HepG2 (cell line): ENCODE results near the gene TENT4B. TPM values are rescaled to one million over a fixed set of nuclear protein-coding genes. Genes with fewer than 3 reads are reported as not detected.

ENCODE experiments used
- ATAC-seq: fragments of 200-7000 bp; cut with Tn5 transposase; 3 replicates; pipeline ENCODE4 v1.9.1; 2020; ENCODE audit warnings: mild to moderate bottlenecking, moderate library complexity
- BruUV-seq: library from RNA; stranded (reverse); fragments of 400-500 nt; replicated peaks from 2 replicates; lab custom pipeline; 2021; lab: Mats Ljungman, UMichigan
- CTCF ChIA-PET: fragments of 300-600 bp; formaldehyde crosslinking; extraction: SDS; loops from one replicate; lab custom pipeline; 2021; ENCODE audit warnings: low total read pairs, inconsistent platforms, low intra/inter-chr PET ratio; lab: Yijun Ruan, JAX
- POLR2A ChIA-PET: fragments of 350-600 bp; sonication (Branson Sonifier 250); formaldehyde crosslinking; loops from one replicate; lab custom pipeline; 2020; ENCODE audit warnings: antibody characterized with exemption, inconsistent platforms; lab: Yijun Ruan, JAX
- DNase-seq: peaks from one replicate; pipeline ENCODE4 v3.0.0-alpha.2; 2015; ENCODE audit warnings: low spot score
- FAIRE-seq: peaks from 3 replicates; lab custom pipeline; 2011; peaks lifted over from hg19 to GRCh38; lab: Jason Lieb, UNC
- H2AFZ ChIP-seq: one replicate; pipeline ENCODE4 v1.6.1; 2011; ENCODE audit warnings: low read length, inconsistent platforms
- H3K27ac ChIP-seq: fragments of 300-600 bp; 3 replicates; pipeline ENCODE4 v1.8.0; 2011; ENCODE audit warnings: mixed run types, mild to moderate bottlenecking, mixed read lengths, low read length, inconsistent platforms; ENCODE audit not compliant: insufficient read depth; ENCODE audit errors: extremely low read length
- H3K27me3 ChIP-seq, 2 experiments: fragments of 200-600 bp in 1 of 2; 2 replicates in 1 of 2; 3 replicates in 1 of 2; pipeline versions ENCODE4 v1.6.0 to v1.8.0; 2011; ENCODE audit warnings: low read length in 2 of 2, mild to moderate bottlenecking in 2 of 2, moderate library complexity in 2 of 2, inconsistent platforms in 1 of 2; ENCODE audit not compliant: insufficient read depth in 2 of 2, control insufficient read depth in 1 of 2
- H3K36me3 ChIP-seq, 2 experiments: fragments of 200-600 bp in 1 of 2; replicated peaks in 1 of 2; 2 replicates in 1 of 2; 3 replicates in 1 of 2; pipeline versions ENCODE4 v1.5.1 to v1.8.0; 2011; ENCODE audit warnings: low read length in 2 of 2, inconsistent platforms in 1 of 2; ENCODE audit not compliant: insufficient read depth in 2 of 2, control insufficient read depth in 1 of 2
- H3K4me1 ChIP-seq: 2 replicates; pipeline ENCODE4 v1.5.1; 2012; ENCODE audit warnings: low read length, inconsistent platforms; ENCODE audit not compliant: insufficient read depth
- H3K4me2 ChIP-seq: 2 replicates; pipeline ENCODE4 v1.6.0; 2011; ENCODE audit warnings: low read depth, low read length, inconsistent platforms
- H3K4me3 ChIP-seq, 3 experiments: fragments of 200-600 bp in 1 of 3; sonication (generic), shearing (Covaris generic) in 1 of 3; replicated peaks in 1 of 3; 2 replicates each; pipeline ENCODE4 v1.5.1; 2011 to 2016; ENCODE audit warnings: low read length in 3 of 3, inconsistent platforms in 2 of 3, low read depth in 2 of 3, mild to moderate bottlenecking in 2 of 3, control low read depth in 1 of 3, mixed read lengths in 1 of 3; ENCODE audit not compliant: insufficient read depth in 1 of 3
- H3K79me2 ChIP-seq: one replicate; pipeline ENCODE4 v1.6.1; 2011; ENCODE audit warnings: low read length, inconsistent platforms; ENCODE audit not compliant: insufficient read depth
- H3K9ac ChIP-seq: 2 replicates; pipeline ENCODE4 v1.6.0; 2011; ENCODE audit warnings: mild to moderate bottlenecking, low read depth, low read length, inconsistent platforms; ENCODE audit not compliant: insufficient read depth
- H3K9me3 ChIP-seq: 2 replicates; pipeline ENCODE4 v1.5.1; 2012; ENCODE audit warnings: mild to moderate bottlenecking, low read length
- H4K20me1 ChIP-seq: 2 replicates; pipeline ENCODE4 v1.6.0; 2011; ENCODE audit warnings: inconsistent platforms, mild to moderate bottlenecking, low read length, moderate library complexity; ENCODE audit not compliant: insufficient read depth
- ATRX ChIP-seq: sonication (generic); formaldehyde crosslinking; IDR thresholded peaks from 2 replicates; pipeline ENCODE4 v1.4.0; 2020; ENCODE audit warnings: missing genetic modification reagents, borderline replicate concordance
- CEBPG ChIP-seq: IDR thresholded peaks from 2 replicates; pipeline ENCODE4 v1.6.1; 2016
- KDM4B ChIP-seq: sonication (generic); formaldehyde crosslinking; IDR thresholded peaks from 2 replicates; pipeline ENCODE4 v1.4.0; 2020; ENCODE audit warnings: missing genetic modification reagents
- MAFK ChIP-seq, 2 experiments: IDR thresholded peaks in 1 of 2; conservative IDR thresholded peaks in 1 of 2; 2 replicates each; pipeline ENCODE4 v1.6.1; 2011; ENCODE audit warnings: improper control_type of control experiment in 2 of 2, low read length in 2 of 2
- ZBTB26 ChIP-seq: IDR thresholded peaks from 2 replicates; pipeline ENCODE4 v1.6.1; 2016; ENCODE audit warnings: missing compliant biosample characterization, missing genetic modification reagents, borderline replicate concordance
- ZNF143 ChIP-seq: sonication (generic); formaldehyde crosslinking; IDR thresholded peaks from 2 replicates; pipeline ENCODE4 v1.4.0; 2020; ENCODE audit warnings: missing genetic modification reagents
- ZNF331 ChIP-seq: sonication (generic); formaldehyde crosslinking; IDR thresholded peaks from 2 replicates; pipeline ENCODE4 v1.4.0; 2020; ENCODE audit warnings: missing genetic modification reagents
- ZNF780A ChIP-seq: sonication (generic); formaldehyde crosslinking; IDR thresholded peaks from 2 replicates; pipeline ENCODE4 v1.8.0; 2022; ENCODE audit warnings: mild to moderate bottlenecking, missing genetic modification reagents, moderate library complexity
- WGBS: methylation state at CpG from one replicate; pipeline ENCODE4 v1.1.6; 2017; ENCODE audit warnings: low lambda C conversion rate; 5-methylcytosine and 5-hydroxymethylcytosine counted together
- in situ Hi-C: cut with HindIII; loops from 2 replicates; pipeline ENCODE4 v1.10.0; 2017; ENCODE audit warnings: low pct_unique_long_range_greater_than_20kb; ENCODE audit not compliant: extremely low pct_ligation_motif_present
- intact Hi-C: fragments of 100-400 bp; cut with micrococcal nuclease; formaldehyde crosslinking; loops from one replicate; pipeline ENCODE4 v1.10.0; 2022; ENCODE audit not compliant: unreplicated experiment
- polyA plus RNA-seq, 8 experiments: library from polyadenylated mRNA; depleted of rRNA in 3 of 8; stranded (reverse) in 7 of 8; unstranded in 1 of 8; fragments of >200 nt; fragmentation: Illumina TruSeq in 4 of 8; extraction: Trizol in 4 of 8; gene quantifications; 2 replicates each; pipeline versions ENCODE4 v1.2.1 to v1.2.3, GENCODE V29; 2011 to 2016; ENCODE audit warnings: low read depth in 4 of 8, missing spikeins in 1 of 8, mixed read lengths in 1 of 8; ENCODE audit not compliant: insufficient read depth in 1 of 8
- total RNA-seq, 5 experiments: library from RNA; depleted of rRNA; stranded (reverse); fragments of >200 nt; fragmentation: Illumina TruSeq; extraction: Trizol; gene quantifications; 2 replicates each; pipeline ENCODE4 v1.2.3, GENCODE V29; 2016; ENCODE audit warnings: low read depth in 1 of 5

Gene TENT4B
- total and polyA plus RNA-seq, 2 of the 13 experiments (the other 11 are each of a cell fraction or from before 2014, with no cell fraction given), result 15.0 to 32.8 TPM

GRCh38 chr16:50190292-50190691 lies 37.2 kb downstream of the TENT4B start:
- in situ Hi-C loops (no loop called here), intact Hi-C loops (no loop called here)
- CTCF ChIA-PET, result no interaction called here
- H3K4me3 ChIP-seq, result no peak overlapping the region
- no peak overlapping the region for H2AFZ ChIP-seq
- no peak for FAIRE-seq
- BruUV-seq, result no TSS peak
- peaks cover 18% of the 10 kb centered on the region for H4K20me1 ChIP-seq
- TF ChIP-seq ZNF780A (CRISPR knock-in tag), result no peak
- TF ChIP-seq ZNF143, result no peak
- TF ChIP-seq ZNF331, result no peak
- peak; percentile 44 to 54; a peak in 3 of 4 replicates for TF ChIP-seq MAFK (conservative IDR thresholded peaks at IDR 0.05 in 1 of 2, IDR thresholded peaks at IDR 0.05 in 1 of 2; ENCODE audit: low read length in 2 of 2)
- TF ChIP-seq, all 625 proteins: peak for 1
- DNase-seq, result no peak
- H3K9me3 ChIP-seq, result no peaks in the 10 kb centered on the region
- peaks cover 84% of the 10 kb centered on the region for H3K79me2 ChIP-seq
- H3K4me1 ChIP-seq, result peaks cover 13% of the 10 kb centered on the region
- no peak overlapping the region for H3K9ac ChIP-seq
- WGBS, result 96% methylated on average over 2 of the region's 2 CpGs
- ATAC-seq, result no peak
- H3K27ac ChIP-seq, result no peak overlapping the region
- no peak overlapping the region for H3K4me2 ChIP-seq
- H3K27me3 ChIP-seq, result no peaks in the 10 kb centered on the region
- POLR2A ChIA-PET, result no interaction called here
- H3K36me3 ChIP-seq, result no peaks in the 10 kb centered on the region

- no peak for FAIRE-seq
Measured at GRCh38 chr16:50192386-50193050, 39.4 kb downstream of the TENT4B start.

More at GRCh38 chr16:50192386-50193050, 39.4 kb downstream of the TENT4B start:
- Histone ChIP-seq H4K20me1 (peaks cover 8% of the 10 kb centered on the region), H3K36me3 (no peaks in the 10 kb centered on the region; a peak in 1 of 5 replicates), H3K4me2 (no peak overlapping the region), H3K4me3 (no peak overlapping the region), H3K27ac (no peak overlapping the region), H3K4me1 (no peaks in the 10 kb centered on the region), H3K9ac (no peak overlapping the region), H2AFZ (no peak overlapping the region), H3K9me3 (no peaks in the 10 kb centered on the region), H3K27me3 (no peaks in the 10 kb centered on the region), H3K79me2 (peaks cover 82% of the 10 kb centered on the region)
- ATAC-seq (no peak), DNase-seq (no peak)
- intact Hi-C loops, result no loop called here
- in situ Hi-C loops, result no loop called here
- ChIA-PET CTCF (no interaction called here), POLR2A (interaction anchor here (0.6 kb wide), 1 partner anchor 9 kb away, joined by 3 read pairs; no protein-coding TSS in a partner anchor)
- no peak for TF ChIP-seq KDM4B (CRISPR knock-in tag)
- no peak for TF ChIP-seq ZBTB26 (CRISPR knock-in tag)
- TF ChIP-seq ATRX, result no peak
- no peak for TF ChIP-seq CEBPG (CRISPR knock-in tag)
- BruUV-seq, result no TSS peak
- 89% methylated on average over 2 of the region's 2 CpGs for WGBS
